Type B pancreatic cell (in vitro differentiated cells): ENCODE data around the gene POU5F2. TPM values are rescaled to one million over a fixed set of nuclear protein-coding genes. Genes with fewer than 3 reads are reported as not detected.

Source experiments
- DNase-seq: peaks from one replicate; pipeline ENCODE4 v3.0.0; 2021; ENCODE audit warnings: mixed read lengths; ENCODE audit not compliant: unreplicated experiment; ENCODE audit errors: extremely low spot score
- H3K27ac Mint-ChIP-seq: 2 replicates; pipeline ENCODE4 v1.8.0; 2021; ENCODE audit warnings: mild to moderate bottlenecking, mixed read lengths
- H3K27me3 Mint-ChIP-seq: 2 replicates; pipeline ENCODE4 v1.8.0; 2021; ENCODE audit warnings: mixed read lengths
- H3K36me3 Mint-ChIP-seq: 2 replicates; pipeline ENCODE4 v1.8.0; 2021; ENCODE audit warnings: mixed read lengths
- H3K4me1 Mint-ChIP-seq: one replicate; pipeline ENCODE4 v1.8.0; 2021; ENCODE audit warnings: mixed read lengths; ENCODE audit not compliant: unreplicated experiment
- H3K4me3 Mint-ChIP-seq: 2 replicates; pipeline ENCODE4 v1.8.0; 2021; ENCODE audit warnings: mild to moderate bottlenecking, mixed read lengths
- H3K9me3 Mint-ChIP-seq: 2 replicates; pipeline ENCODE4 v1.8.0; 2021; ENCODE audit warnings: mixed read lengths
- total RNA-seq: library from RNA; stranded (reverse); gene quantifications from 2 replicates; pipeline ENCODE4 v1.2.1, GENCODE V29; 2021; ENCODE audit warnings: low replicate concordance
- TF ChIP-seq, protein P1 (sequence below): fragments of 200-600 bp; sonication (generic); conservative IDR thresholded peaks from 2 replicates; pipeline ENCODE4 v1.5.0; 2021; ENCODE audit warnings: antibody characterized with exemption, mild to moderate bottlenecking

POU5F2 gene
- total RNA-seq, 1 donor from 2014 or later: 0.51 TPM

GRCh38 chr5:93723681-93724080 lies 17.7 kb downstream of the POU5F2 start:
- no peaks in the 10 kb centered on the region for H3K27me3 Mint-ChIP-seq
- H3K27ac Mint-ChIP-seq: no peak overlapping the region
- H3K4me1 Mint-ChIP-seq: peaks cover 12% of the 10 kb centered on the region
- no peaks in the 10 kb centered on the region for H3K9me3 Mint-ChIP-seq
- H3K36me3 Mint-ChIP-seq: no peaks in the 10 kb centered on the region
- no peak overlapping the region for H3K4me3 Mint-ChIP-seq
- TF ChIP-seq, protein P1, sequence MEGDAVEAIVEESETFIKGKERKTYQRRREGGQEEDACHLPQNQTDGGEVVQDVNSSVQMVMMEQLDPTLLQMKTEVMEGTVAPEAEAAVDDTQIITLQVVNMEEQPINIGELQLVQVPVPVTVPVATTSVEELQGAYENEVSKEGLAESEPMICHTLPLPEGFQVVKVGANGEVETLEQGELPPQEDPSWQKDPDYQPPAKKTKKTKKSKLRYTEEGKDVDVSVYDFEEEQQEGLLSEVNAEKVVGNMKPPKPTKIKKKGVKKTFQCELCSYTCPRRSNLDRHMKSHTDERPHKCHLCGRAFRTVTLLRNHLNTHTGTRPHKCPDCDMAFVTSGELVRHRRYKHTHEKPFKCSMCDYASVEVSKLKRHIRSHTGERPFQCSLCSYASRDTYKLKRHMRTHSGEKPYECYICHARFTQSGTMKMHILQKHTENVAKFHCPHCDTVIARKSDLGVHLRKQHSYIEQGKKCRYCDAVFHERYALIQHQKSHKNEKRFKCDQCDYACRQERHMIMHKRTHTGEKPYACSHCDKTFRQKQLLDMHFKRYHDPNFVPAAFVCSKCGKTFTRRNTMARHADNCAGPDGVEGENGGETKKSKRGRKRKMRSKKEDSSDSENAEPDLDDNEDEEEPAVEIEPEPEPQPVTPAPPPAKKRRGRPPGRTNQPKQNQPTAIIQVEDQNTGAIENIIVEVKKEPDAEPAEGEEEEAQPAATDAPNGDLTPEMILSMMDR: no peak
- DNase-seq: no peak

DNA sequence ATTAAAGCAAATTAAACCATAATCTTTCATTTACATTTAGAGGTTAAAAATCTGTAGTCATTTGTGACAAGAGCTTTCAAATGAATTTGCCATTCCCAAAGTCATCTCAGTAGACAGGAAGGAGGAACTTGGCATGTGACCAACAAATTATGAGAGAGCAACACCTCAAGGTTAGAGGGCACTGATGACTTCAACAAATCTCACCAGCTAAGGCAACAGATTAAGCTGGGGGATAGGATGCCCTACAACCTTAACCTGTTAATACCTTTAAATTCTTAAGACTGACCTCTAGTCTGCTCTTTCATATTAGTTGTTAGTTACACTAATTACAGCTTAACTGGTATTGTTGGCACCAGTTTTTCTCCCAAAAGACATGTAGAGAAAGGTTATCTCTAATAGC lies 18.4 kb downstream of the POU5F2 start:
- Mint-ChIP-seq H3K4me3 (no peak overlapping the region), H3K27me3 (no peaks in the 10 kb centered on the region), H3K9me3 (no peaks in the 10 kb centered on the region), H3K4me1 (peaks cover 14% of the 10 kb centered on the region), H3K36me3 (no peaks in the 10 kb centered on the region), H3K27ac (no peak overlapping the region)
- TF ChIP-seq, protein P1: no peak
- DNase-seq: no peak

DNA sequence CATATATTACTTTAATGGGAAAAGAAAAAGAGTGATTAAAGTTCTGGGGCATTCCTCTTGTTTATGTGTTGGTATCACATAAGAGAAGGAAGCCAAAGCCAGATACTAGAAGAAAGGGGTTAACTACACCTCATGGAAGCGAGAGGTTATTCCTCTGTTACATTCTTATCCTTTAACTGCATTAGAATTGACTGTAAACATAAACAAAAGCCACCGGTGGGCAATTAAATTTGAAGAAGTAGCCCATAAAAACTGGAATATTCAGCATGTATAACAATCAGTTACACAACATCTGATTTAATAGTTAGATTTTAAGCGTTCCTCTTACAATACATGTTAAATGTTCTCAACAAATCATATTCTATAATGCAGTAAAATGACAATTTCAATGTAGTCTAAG lies 18.8 kb downstream of the POU5F2 start:
- no peak for DNase-seq
- peaks cover 14% of the 10 kb centered on the region for H3K4me1 Mint-ChIP-seq
- H3K4me3 Mint-ChIP-seq: no peak overlapping the region
- TF ChIP-seq, protein P1: no peak
- H3K27ac Mint-ChIP-seq: no peak overlapping the region
- H3K9me3 Mint-ChIP-seq: no peaks in the 10 kb centered on the region
- H3K27me3 Mint-ChIP-seq: no peaks in the 10 kb centered on the region
- H3K36me3 Mint-ChIP-seq: no peaks in the 10 kb centered on the region

- no peaks in the 10 kb centered on the region for H3K9me3 Mint-ChIP-seq
- peaks cover 17% of the 10 kb centered on the region for H3K4me1 Mint-ChIP-seq
- no peak for DNase-seq
- H3K36me3 Mint-ChIP-seq: no peaks in the 10 kb centered on the region
- H3K27me3 Mint-ChIP-seq: no peaks in the 10 kb centered on the region
- H3K4me3 Mint-ChIP-seq: no peak overlapping the region
- no peak overlapping the region for H3K27ac Mint-ChIP-seq
- TF ChIP-seq, protein P1: no peak
Observed at GRCh38 chr5:93721511-93721910, 19.9 kb downstream of the POU5F2 start.

DNA sequence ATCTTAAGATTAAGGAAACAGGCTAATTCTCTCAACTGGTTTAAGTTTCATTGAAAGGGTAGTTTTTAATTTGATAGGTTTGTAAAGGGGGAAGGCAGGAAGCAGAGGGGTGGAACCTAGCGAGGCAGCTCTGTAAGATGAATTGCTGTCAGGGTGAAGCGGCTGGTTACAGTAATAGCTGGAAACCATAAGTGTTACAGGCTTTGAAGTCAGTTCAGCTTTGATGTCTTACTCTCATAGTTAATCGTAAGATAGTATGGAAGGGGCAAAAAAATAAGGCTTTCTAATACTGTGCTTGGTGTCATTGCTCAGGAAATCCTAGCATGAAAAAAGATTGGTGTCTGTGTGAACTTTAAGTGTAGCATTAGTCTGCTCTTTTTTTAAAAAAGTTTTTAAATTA lies 20.3 kb downstream of the POU5F2 start:
- peaks cover 18% of the 10 kb centered on the region for H3K4me1 Mint-ChIP-seq
- no peaks in the 10 kb centered on the region for H3K36me3 Mint-ChIP-seq
- no peak overlapping the region for H3K27ac Mint-ChIP-seq
- no peak overlapping the region for H3K4me3 Mint-ChIP-seq
- no peaks in the 10 kb centered on the region for H3K9me3 Mint-ChIP-seq
- no peak for DNase-seq
- no peaks in the 10 kb centered on the region for H3K27me3 Mint-ChIP-seq
- TF ChIP-seq, protein P1: no peak

DNA sequence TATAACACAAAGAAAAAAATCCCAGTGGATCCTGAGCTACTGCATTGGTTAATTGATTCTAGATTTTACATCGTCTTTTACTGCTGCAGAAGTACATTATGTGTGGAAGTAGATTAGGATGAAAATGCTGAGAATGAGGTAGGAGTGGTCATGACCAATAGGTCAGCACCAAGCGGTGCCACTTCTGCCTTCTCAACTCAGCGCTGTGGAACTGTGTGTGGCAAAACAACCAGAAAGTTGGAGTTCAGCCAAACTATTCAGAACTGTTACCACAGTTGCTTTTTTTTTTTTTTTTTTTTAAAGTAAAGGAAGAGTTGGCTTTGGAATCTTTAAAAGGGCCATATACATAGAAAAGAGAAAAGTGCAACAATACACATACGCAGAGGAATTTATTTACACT lies 24.2 kb downstream of the POU5F2 start:
- TF ChIP-seq, protein P1: no peak
- Mint-ChIP-seq H3K27ac (no peak overlapping the region), H3K4me1 (peaks cover 27% of the 10 kb centered on the region), H3K9me3 (no peaks in the 10 kb centered on the region), H3K27me3 (no peaks in the 10 kb centered on the region), H3K4me3 (no peak overlapping the region), H3K36me3 (no peaks in the 10 kb centered on the region)
- no peak for DNase-seq
